Lower leg skin (tissue), 3 donors: Measurements from ENCODE around the gene STX1B.

Source experiments
- POLR2A ChIP-seq, 2 donors: fragments of 450-650 bp; IDR thresholded peaks; one replicate each; pipeline ENCODE4 v1.6.1; 2016 to 2017; ENCODE audit warnings: antibody characterized with exemption in 2 of 2, mild to moderate bottlenecking in 1 of 2, moderate library complexity in 1 of 2
- TF ChIP-seq, protein P1 (sequence below), 3 donors: fragments of 450-650 bp; IDR thresholded peaks; one replicate each; pipeline ENCODE4 v1.5.1; 2016; ENCODE audit warnings: antibody characterized with exemption in 3 of 3, mild to moderate bottlenecking in 3 of 3, moderate library complexity in 2 of 3

DNA sequence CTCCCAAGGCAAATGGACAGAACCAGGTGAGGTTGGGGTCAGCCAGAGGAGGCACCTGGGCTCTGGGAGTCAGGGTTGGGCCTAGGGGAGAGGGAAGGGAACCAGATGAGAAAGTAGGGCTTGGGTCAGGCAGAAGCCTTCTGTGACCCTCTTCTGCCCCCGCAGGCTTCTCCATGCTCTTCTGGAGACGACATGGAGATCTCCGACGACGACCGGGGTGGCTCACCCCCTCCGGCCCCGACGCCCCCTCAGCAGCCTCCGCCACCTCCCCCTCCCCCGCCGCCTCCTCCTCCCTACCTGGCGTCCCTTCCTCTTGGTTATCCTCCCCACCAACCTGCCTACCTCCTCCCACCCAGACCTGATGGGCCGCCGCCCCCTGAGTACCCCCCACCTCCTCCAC, 45.0 kb downstream of the STX1B start:
- TF ChIP-seq, protein P1, sequence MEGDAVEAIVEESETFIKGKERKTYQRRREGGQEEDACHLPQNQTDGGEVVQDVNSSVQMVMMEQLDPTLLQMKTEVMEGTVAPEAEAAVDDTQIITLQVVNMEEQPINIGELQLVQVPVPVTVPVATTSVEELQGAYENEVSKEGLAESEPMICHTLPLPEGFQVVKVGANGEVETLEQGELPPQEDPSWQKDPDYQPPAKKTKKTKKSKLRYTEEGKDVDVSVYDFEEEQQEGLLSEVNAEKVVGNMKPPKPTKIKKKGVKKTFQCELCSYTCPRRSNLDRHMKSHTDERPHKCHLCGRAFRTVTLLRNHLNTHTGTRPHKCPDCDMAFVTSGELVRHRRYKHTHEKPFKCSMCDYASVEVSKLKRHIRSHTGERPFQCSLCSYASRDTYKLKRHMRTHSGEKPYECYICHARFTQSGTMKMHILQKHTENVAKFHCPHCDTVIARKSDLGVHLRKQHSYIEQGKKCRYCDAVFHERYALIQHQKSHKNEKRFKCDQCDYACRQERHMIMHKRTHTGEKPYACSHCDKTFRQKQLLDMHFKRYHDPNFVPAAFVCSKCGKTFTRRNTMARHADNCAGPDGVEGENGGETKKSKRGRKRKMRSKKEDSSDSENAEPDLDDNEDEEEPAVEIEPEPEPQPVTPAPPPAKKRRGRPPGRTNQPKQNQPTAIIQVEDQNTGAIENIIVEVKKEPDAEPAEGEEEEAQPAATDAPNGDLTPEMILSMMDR (IDR thresholded peaks at IDR 0.05): no peak
- TF ChIP-seq POLR2A (IDR thresholded peaks at IDR 0.05): no peak
